Activated CD4-positive, alpha-beta T cell treated with anti-CD3 and anti-CD28 coated beads for 36 hours (primary cell): ENCODE data around the gene PTPRM. TPM values are rescaled to one million over a fixed set of nuclear protein-coding genes. Genes with fewer than 3 reads are reported as not detected.

Experiments used
- ATAC-seq: fragments of 200-7000 bp; cut with Tn5 transposase; one replicate; pipeline ENCODE4 v1.10.0; 2021; ENCODE audit warnings: mild to moderate bottlenecking, moderate library complexity
- CTCF ChIA-PET: fragments of 350-600 bp; sonication (Branson Sonifier 250); formaldehyde crosslinking; loops from one replicate; lab custom pipeline; 2021; ENCODE audit warnings: antibody characterized with exemption; lab: Charles Lee
- POLR2A ChIA-PET: fragments of 350-600 bp; sonication (Branson Sonifier 250); formaldehyde crosslinking; loops from one replicate; lab custom pipeline; 2021; ENCODE audit warnings: antibody characterized with exemption, inconsistent platforms; lab: Charles Lee
- DNase-seq: peaks from one replicate; pipeline ENCODE4 v3.0.0-alpha.2; 2020
- H3K27ac Mint-ChIP-seq: one replicate; pipeline ENCODE4 v1.8.0; 2021; ENCODE audit warnings: mixed read lengths
- H3K27me3 Mint-ChIP-seq: one replicate; pipeline ENCODE4 v1.8.0; 2021; ENCODE audit warnings: mixed read lengths
- H3K36me3 Mint-ChIP-seq: one replicate; pipeline ENCODE4 v1.8.0; 2021; ENCODE audit warnings: low read depth, mixed read lengths
- H3K4me1 Mint-ChIP-seq: one replicate; pipeline ENCODE4 v1.8.0; 2021; ENCODE audit warnings: mixed read lengths
- H3K4me3 Mint-ChIP-seq: one replicate; pipeline ENCODE4 v1.8.0; 2021; ENCODE audit warnings: mild to moderate bottlenecking, moderate library complexity, mixed read lengths
- H3K9me3 Mint-ChIP-seq: one replicate; pipeline ENCODE4 v1.8.0; 2021; ENCODE audit warnings: low read depth, mixed read lengths
- intact Hi-C, 2 experiments: fragments of 100-400 bp; cut with DNase I in 1 of 2; cut with micrococcal nuclease in 1 of 2; formaldehyde crosslinking; loops; one replicate each; pipeline versions ENCODE4 v1.14.2 to v1.15.1; 2022 to 2024; cut with DNase I, micrococcal nuclease
- total RNA-seq, 2 experiments: library from RNA; stranded (reverse); gene quantifications; one replicate each; pipeline ENCODE4 v1.2.3, GENCODE V29; 2021

Gene PTPRM
- total RNA-seq, 2 experiments from 2014 or later = 6.5 to 14.0 TPM

DNA sequence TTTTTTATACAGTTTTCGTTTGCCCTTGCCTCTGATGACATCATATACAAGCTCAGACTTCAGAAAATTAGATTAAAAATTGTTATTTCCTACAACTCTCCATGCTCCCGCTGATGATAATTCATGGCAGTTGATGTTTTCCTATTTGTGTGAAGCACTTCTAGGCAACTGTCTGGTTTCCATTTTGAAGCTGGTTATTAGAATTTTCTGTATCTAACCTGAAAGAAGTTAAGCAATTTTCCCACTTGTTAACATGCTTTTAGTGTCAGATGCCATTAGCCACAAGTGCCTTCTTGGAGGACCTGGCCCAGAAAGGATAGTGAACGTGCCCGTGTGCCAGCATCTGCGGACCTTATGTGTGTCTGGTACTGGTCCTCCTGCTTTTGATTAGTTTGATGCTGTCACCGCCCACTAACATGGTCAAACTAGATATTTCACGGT lies 694.6 kb downstream of the PTPRM start:
- Mint-ChIP-seq H3K27ac (no peak overlapping the region), H3K9me3 (no peaks in the 10 kb centered on the region), H3K36me3 (no peaks in the 10 kb centered on the region), H3K27me3 (no peaks in the 10 kb centered on the region), H3K4me3 (no peak overlapping the region), H3K4me1 (no peaks in the 10 kb centered on the region)
- ChIA-PET CTCF (no interaction called here), POLR2A (interaction anchor here (0.6 kb wide), 1 partner anchor 11 kb away, joined by 3 read pairs; no protein-coding TSS in a partner anchor)
- intact Hi-C loops = no loop called here
- no peak for ATAC-seq
- no peak for DNase-seq

DNA sequence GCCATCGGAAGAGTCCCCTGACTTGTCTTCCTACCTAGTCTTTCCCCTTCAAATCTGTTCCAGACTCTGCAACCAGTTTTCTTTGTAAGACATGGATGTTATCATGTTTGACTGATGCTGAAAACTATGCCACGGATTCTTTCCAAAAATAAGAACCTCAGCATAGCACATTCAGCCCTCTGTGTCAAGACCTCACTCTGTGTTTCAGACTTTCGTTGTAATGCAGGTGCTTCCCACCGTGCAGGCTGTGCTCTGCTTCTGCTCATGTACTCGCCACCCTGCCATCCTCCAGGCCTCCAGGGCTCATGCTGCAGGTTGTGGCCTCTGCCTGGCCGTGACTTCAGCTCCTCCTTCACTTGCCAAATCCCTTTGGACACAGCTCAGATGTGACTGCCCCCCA lies 695.1 kb downstream of the PTPRM start:
- CTCF ChIA-PET = no interaction called here
- H3K36me3 Mint-ChIP-seq = no peaks in the 10 kb centered on the region
- H3K4me3 Mint-ChIP-seq = no peak overlapping the region
- DNase-seq = no peak
- no peaks in the 10 kb centered on the region for H3K4me1 Mint-ChIP-seq
- no peak overlapping the region for H3K27ac Mint-ChIP-seq
- H3K9me3 Mint-ChIP-seq = no peaks in the 10 kb centered on the region
- intact Hi-C loops = no loop called here
- no peak for ATAC-seq
- POLR2A ChIA-PET = no interaction called here
- no peaks in the 10 kb centered on the region for H3K27me3 Mint-ChIP-seq

DNA sequence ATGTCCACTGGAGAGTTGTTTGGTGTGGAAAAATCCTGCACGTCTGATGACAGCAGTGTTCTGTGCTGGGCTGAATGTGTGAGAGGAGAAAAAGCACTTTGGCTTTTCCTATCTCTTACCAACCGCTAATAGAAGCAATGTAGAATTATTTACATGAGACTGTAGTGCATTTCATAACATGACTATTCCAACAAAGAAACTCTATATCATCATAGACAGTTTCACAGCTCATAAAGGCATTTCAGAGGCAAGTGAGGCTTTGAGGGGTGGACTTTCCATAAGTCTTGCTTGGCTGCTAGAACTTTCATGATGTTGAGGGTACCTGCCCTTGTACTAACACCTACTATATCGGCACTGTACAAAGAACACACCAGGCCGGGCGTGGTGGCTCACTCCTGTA lies 697.0 kb downstream of the PTPRM start:
- POLR2A ChIA-PET = no interaction called here
- intact Hi-C loops = no loop called here
- H3K27ac Mint-ChIP-seq = no peak overlapping the region
- H3K9me3 Mint-ChIP-seq = no peaks in the 10 kb centered on the region
- no peaks in the 10 kb centered on the region for H3K27me3 Mint-ChIP-seq
- CTCF ChIA-PET = interaction anchor here (0.7 kb wide), 1 partner anchor 18 kb away, joined by 3 read pairs; no protein-coding TSS in a partner anchor
- H3K4me1 Mint-ChIP-seq = no peaks in the 10 kb centered on the region
- ATAC-seq = no peak
- no peaks in the 10 kb centered on the region for H3K36me3 Mint-ChIP-seq
- DNase-seq = no peak
- H3K4me3 Mint-ChIP-seq = no peak overlapping the region

DNA sequence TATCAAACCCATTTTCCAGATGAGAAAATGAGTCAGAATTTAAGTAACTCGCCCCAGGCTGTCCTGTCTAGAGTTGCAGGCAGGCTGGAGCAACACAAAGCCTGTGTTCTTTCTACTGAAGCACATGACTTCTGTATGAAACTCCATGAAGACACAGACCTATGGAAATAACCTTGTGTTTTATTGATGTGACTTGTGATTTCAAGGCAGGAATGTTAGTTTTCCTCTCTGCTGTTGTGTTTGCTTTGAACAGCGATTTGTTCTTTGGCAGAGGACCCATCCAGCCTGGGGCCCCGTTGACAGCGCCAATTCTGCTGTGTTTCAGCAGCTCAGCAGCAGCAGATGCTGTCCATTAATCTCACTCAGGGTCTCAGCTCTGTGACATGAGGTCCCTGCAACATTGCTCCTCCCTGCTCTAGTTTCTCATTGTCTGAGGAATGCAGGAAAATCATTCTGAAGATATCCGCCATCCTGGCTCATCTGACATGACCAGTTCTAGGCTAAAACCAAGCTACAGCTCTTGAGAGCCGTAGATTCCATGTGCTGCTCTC lies 697.8 kb downstream of the PTPRM start:
- ATAC-seq (no peak), DNase-seq (no peak)
- no peaks in the 10 kb centered on the region for H3K27me3 Mint-ChIP-seq
- no peak overlapping the region for H3K27ac Mint-ChIP-seq
- H3K9me3 Mint-ChIP-seq = no peaks in the 10 kb centered on the region
- intact Hi-C loops = no loop called here
- ChIA-PET POLR2A (no interaction called here), CTCF (no interaction called here)
- no peaks in the 10 kb centered on the region for H3K4me1 Mint-ChIP-seq
- no peak overlapping the region for H3K4me3 Mint-ChIP-seq
- H3K36me3 Mint-ChIP-seq = no peaks in the 10 kb centered on the region

DNA sequence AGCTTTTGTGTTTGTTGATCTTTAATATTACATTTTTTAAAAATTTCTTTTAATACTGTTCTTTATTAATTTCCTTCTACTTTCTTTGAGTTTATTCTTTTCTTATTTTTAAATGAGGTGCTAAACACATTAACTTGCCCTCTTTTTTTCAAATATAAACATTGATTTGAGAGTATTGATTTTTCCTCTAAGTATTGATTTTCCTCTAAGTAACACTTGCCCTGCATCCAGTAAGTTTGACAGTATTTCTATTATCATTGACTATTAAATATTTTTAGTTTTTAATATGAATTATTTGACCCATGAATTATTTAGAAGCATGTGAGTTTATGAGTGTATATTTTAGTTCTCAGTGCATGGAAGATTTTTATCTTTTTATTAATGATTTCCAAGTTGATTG lies 705.1 kb downstream of the PTPRM start:
- POLR2A ChIA-PET = no interaction called here
- intact Hi-C loops = no loop called here
- CTCF ChIA-PET = interaction anchor here (0.6 kb wide), 1 partner anchor 11 kb away, joined by 3 read pairs; no protein-coding TSS in a partner anchor
- no peaks in the 10 kb centered on the region for H3K9me3 Mint-ChIP-seq
- no peaks in the 10 kb centered on the region for H3K36me3 Mint-ChIP-seq
- H3K27ac Mint-ChIP-seq = no peak overlapping the region
- no peaks in the 10 kb centered on the region for H3K27me3 Mint-ChIP-seq
- DNase-seq (no peak), ATAC-seq (no peak)
- H3K4me1 Mint-ChIP-seq = no peaks in the 10 kb centered on the region
- no peak overlapping the region for H3K4me3 Mint-ChIP-seq

DNA sequence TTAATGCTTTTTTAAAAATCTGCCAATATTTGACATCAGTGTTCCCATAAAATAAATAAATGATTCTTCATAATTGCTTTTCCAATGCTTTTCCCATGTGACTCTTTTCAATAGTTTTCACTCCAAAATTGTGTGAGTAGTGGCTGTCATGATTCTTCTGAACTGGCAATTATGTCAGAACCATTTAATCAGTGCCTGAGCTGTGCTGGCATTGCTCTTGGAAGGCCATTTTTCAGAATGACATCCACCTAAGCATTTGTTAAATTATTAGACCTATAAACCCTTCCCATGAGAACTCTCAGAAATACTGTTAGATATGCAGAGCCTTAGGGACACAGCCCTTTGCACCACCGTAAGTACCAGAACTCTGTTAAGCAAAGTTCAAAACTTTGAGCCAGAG lies 707.3 kb downstream of the PTPRM start:
- no peak for ATAC-seq
- no peaks in the 10 kb centered on the region for H3K36me3 Mint-ChIP-seq

DNA sequence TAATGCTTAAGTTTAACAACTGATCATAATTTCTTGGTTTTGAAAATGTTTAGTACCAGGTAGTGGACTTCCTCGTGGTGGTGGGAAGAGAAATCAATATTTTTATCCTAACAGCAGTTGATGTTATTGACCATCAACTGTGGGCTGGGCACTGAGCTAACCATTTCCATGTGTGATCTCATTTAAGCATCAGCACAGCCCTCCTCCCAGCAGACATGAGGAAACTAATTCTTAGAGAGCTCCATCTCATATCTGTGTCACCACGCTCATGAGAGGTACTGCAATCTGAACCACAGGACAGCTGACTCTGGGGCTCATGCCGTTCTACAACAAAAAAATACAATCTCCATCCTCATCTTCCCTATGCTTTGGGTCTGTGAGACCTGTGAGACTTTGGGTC lies 709.3 kb downstream of the PTPRM start:
- no peaks in the 10 kb centered on the region for H3K36me3 Mint-ChIP-seq
- no peak for ATAC-seq
- POLR2A ChIA-PET = interaction anchor here (0.6 kb wide), 1 partner anchor 184 kb away, joined by 7 read pairs; no protein-coding TSS in a partner anchor
- H3K27ac Mint-ChIP-seq = no peak overlapping the region
- H3K4me1 Mint-ChIP-seq = no peaks in the 10 kb centered on the region
- no peak for DNase-seq
- H3K9me3 Mint-ChIP-seq = no peaks in the 10 kb centered on the region
- no peaks in the 10 kb centered on the region for H3K27me3 Mint-ChIP-seq
- CTCF ChIA-PET = no interaction called here
- H3K4me3 Mint-ChIP-seq = no peak overlapping the region
- intact Hi-C loops = no loop called here

More for the DNA sequence above, 707.3 kb downstream of the PTPRM start:
- Mint-ChIP-seq H3K4me1 (no peaks in the 10 kb centered on the region), H3K27me3 (no peaks in the 10 kb centered on the region), H3K27ac (no peak overlapping the region), H3K4me3 (no peak overlapping the region), H3K9me3 (no peaks in the 10 kb centered on the region)
- ChIA-PET CTCF (interaction anchor here (1.6 kb wide), 1 partner anchor 15 kb away, joined by 3 read pairs; no protein-coding TSS in a partner anchor), POLR2A (no interaction called here)
- intact Hi-C loops = no loop called here
- DNase-seq = no peak

DNA sequence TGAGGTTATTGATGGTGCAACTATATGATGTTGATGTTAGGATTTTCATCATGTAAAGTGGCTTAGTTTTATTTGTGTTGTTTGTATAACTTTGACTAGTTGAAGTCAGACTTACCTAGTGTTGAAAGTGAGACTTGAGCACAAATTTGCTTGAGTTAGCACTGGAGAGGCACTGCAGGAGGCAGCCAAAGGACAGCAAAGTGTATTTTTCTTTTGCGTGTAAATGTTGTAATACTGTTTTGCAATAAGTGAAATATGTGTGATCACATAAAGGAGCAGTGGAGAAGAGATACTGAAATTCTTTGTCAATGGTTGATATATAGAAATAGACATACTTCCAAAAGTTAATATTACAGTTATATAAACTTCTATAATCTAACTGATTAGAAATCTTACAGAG lies 710.2 kb downstream of the PTPRM start:
- ATAC-seq = no peak
- no peak overlapping the region for H3K27ac Mint-ChIP-seq
- H3K4me3 Mint-ChIP-seq = no peak overlapping the region
- no peaks in the 10 kb centered on the region for H3K36me3 Mint-ChIP-seq
- DNase-seq = no peak
- intact Hi-C loops = no loop called here
- no peaks in the 10 kb centered on the region for H3K4me1 Mint-ChIP-seq
- no peaks in the 10 kb centered on the region for H3K9me3 Mint-ChIP-seq
- ChIA-PET CTCF (no interaction called here), POLR2A (no interaction called here)
- H3K27me3 Mint-ChIP-seq = no peaks in the 10 kb centered on the region

DNA sequence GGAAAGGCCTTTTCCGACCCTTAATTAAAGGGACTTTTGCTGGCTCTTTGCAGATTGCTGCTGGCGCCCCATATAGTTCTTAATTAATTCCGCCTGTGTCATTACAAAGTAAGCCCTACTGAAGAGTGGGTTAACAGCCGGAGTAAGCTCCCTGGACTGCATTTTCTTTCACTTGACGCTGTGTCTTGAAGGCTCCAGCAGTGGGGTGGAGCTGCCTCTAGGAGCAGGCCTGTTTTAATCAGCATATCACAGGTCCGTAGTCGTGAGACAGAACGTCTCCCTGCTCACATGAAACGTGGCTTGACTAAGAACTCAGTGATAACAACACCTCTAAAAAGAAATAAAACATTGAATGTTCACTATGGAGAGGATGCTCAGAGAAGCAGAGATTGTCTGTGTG lies 712.2 kb downstream of the PTPRM start:
- ChIA-PET POLR2A (interaction anchor here (0.7 kb wide), 1 partner anchor 13 kb away, joined by 7 read pairs; no protein-coding TSS in a partner anchor), CTCF (no interaction called here)
- Mint-ChIP-seq H3K9me3 (no peaks in the 10 kb centered on the region), H3K27ac (no peak overlapping the region), H3K36me3 (no peaks in the 10 kb centered on the region), H3K4me3 (no peak overlapping the region), H3K27me3 (no peaks in the 10 kb centered on the region), H3K4me1 (no peaks in the 10 kb centered on the region)
- intact Hi-C loops = no loop called here
- no peak for ATAC-seq
- DNase-seq = no peak

DNA sequence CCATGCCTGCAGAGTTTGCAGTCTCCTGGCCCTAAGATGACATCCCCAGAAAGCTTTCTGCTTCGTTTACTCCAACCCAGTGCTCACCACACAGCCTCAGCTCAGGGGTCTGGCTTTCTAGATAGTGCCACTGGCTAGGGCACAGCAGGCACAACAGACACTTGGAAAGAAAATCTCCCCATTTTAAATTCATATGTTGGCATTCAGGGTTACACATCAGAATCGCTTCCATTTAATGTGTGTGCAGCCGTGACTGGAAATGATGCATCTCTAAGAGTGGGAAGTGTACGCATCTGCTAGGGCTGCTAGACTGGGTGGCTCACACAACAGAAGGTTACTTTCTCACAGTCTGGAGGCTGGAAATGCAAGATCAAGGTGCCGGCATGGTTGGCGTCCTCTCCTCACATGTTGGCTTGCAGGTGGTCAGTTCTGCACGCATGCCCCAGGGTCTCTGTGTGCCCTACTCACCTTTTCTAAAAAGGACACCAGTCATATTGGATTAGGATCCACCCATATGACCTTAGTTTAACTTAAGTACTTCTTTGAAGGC lies 712.7 kb downstream of the PTPRM start:
- ChIA-PET CTCF (no interaction called here), POLR2A (no interaction called here)
- H3K27ac Mint-ChIP-seq = no peak overlapping the region
- DNase-seq (no peak), ATAC-seq (no peak)
- H3K4me3 Mint-ChIP-seq = no peak overlapping the region
- no peaks in the 10 kb centered on the region for H3K36me3 Mint-ChIP-seq
- H3K4me1 Mint-ChIP-seq = no peaks in the 10 kb centered on the region
- no peaks in the 10 kb centered on the region for H3K9me3 Mint-ChIP-seq
- intact Hi-C loops = no loop called here
- H3K27me3 Mint-ChIP-seq = no peaks in the 10 kb centered on the region

DNA sequence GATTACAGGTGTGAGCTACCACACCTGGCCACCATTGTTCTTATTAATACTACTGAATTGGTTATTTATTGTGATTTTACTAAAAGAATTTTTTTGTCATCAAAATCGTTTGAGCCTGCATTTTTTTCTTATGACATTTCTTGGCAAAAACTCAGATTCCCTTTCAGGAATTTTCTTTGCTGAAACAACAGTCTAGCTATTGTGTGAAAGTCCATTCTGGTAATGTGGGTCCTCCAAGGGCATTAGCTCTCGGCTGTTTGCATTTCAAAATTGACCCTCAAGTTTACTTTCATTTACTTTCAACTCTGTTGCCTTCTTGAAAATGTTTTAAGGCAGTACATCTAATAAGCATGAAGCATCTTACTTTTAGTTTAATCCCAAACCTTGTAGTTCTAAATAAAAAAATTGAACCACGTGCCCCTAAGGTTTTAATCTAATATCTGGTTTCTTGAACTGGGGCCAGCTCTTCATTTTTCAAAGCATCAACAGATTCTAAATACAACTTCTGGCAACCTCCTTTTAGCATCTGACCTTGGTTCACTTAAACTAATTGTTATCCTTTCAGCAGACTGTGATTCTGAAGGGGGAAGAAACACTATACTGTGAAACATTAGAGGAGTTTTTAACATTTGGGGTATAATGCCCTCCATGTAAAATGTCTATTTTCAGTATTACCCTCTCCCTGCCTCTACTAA lies 716.9 kb downstream of the PTPRM start:
- Mint-ChIP-seq H3K9me3 (no peaks in the 10 kb centered on the region), H3K4me3 (no peak overlapping the region), H3K27ac (no peak overlapping the region), H3K4me1 (no peaks in the 10 kb centered on the region), H3K36me3 (no peaks in the 10 kb centered on the region), H3K27me3 (no peaks in the 10 kb centered on the region)
- intact Hi-C loops = no loop called here
- DNase-seq (no peak), ATAC-seq (no peak)
- ChIA-PET CTCF (interaction anchor here (0.6 kb wide), 1 partner anchor 47 kb away, joined by 3 read pairs; no protein-coding TSS in a partner anchor), POLR2A (no interaction called here)

DNA sequence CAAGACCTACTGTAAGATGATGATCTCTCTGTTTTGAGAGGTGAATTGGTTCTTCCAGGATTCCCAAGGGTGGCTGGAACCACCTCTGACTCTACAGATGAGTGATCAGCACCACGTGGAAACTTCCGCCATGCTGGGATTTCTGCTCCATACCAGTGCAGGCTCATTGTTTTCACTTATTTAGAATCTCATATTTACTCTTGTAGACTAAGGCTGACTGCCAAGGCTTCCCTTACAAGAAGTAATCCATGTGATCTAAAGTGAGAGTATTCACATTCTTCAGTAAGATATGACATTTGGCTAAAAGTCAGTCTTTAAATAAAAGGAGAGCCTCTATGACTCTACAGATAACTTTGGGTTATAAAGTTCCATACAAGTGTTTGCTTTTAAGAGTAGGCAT lies 719.2 kb downstream of the PTPRM start:
- H3K4me3 Mint-ChIP-seq = no peak overlapping the region
- H3K4me1 Mint-ChIP-seq = no peaks in the 10 kb centered on the region
- no peaks in the 10 kb centered on the region for H3K27me3 Mint-ChIP-seq
- no peak overlapping the region for H3K27ac Mint-ChIP-seq
- ChIA-PET POLR2A (no interaction called here), CTCF (no interaction called here)
- no peaks in the 10 kb centered on the region for H3K9me3 Mint-ChIP-seq
- intact Hi-C loops = no loop called here
- no peaks in the 10 kb centered on the region for H3K36me3 Mint-ChIP-seq
- ATAC-seq (no peak), DNase-seq (no peak)
